Subcutaneous adipose tissue (tissue), 4 donors: ENCODE measurements around the gene MTERF4. TPM values are rescaled to one million over a fixed set of nuclear protein-coding genes. Genes with fewer than 3 reads are reported as not detected.

ENCODE experiments used
- CTCF ChIP-seq: fragments of 450-650 bp; IDR thresholded peaks from one replicate; pipeline ENCODE4 v1.5.1; 2016; ENCODE audit warnings: low read depth, mild to moderate bottlenecking, control low read depth, antibody characterized with exemption, moderate library complexity
- total RNA-seq, 4 donors: library from RNA; depleted of rRNA; stranded (reverse); fragments of >200 nt; gene quantifications; one replicate each; pipeline ENCODE4 v1.1.0, GENCODE V29; 2016

MTERF4 gene
- 10 to 100 TPM; 31.6 to 45.2 (median 38.4) TPM for total RNA-seq

GRCh38 chr2:241102239-241102803 lies at the start of gene MTERF4:
TSS of gene MTERF4 (minus strand) at chr2:241102287. CDS start at chr2:241102273, 14 bp downstream.
- TF ChIP-seq CTCF = no peak

- no peak for TF ChIP-seq CTCF
Measured at GRCh38 chr2:241150660-241151530, 48.8 kb upstream of the MTERF4 start.

- no peak for TF ChIP-seq CTCF
Measured at GRCh38 chr2:241149925-241150659, 48.0 kb upstream of the MTERF4 start, which contains the start of gene PPP1R7. TSS of gene PPP1R7 (plus strand) at chr2:241150467. CDS start at chr2:241150496, 29 bp downstream.

GRCh38 chr2:241149675-241149924 lies 47.5 kb upstream of the MTERF4 start:
- no peak for TF ChIP-seq CTCF

GRCh38 chr2:241148891-241149674 lies 47.0 kb upstream of the MTERF4 start, which contains the start of gene PASK:
TSS of gene PASK (minus strand) at chr2:241149472. CDS start at chr2:241143032, 6,440 bp downstream.
- no peak for TF ChIP-seq CTCF

- TF ChIP-seq CTCF = no peak
Measured at GRCh38 chr2:241148239-241148638, 46.2 kb upstream of the MTERF4 start.
